MCF 10A (cell line): ENCODE measurements around the gene ERVFRD-1. TPM values are rescaled to one million over a fixed set of nuclear protein-coding genes. Genes with fewer than 3 reads are reported as not detected.
A peak's percentile ranks its signal among the peaks of the same experiment; 100 is the strongest.
"Not testable (repeated sequence)": the region's sequence is repeated elsewhere in the genome, so short reads cannot be mapped to it uniquely, and the experiment has no call there.

Experiments
- BruUV-seq: library from RNA; stranded (reverse); fragments of 400-500 nt; replicated peaks from 2 replicates; lab custom pipeline; 2021; lab: Mats Ljungman, UMichigan
- CTCF ChIA-PET: fragments of 300-600 bp; sonication (Branson Sonifier 250); formaldehyde crosslinking; extraction: SDS; loops from one replicate; lab custom pipeline; 2021; ENCODE audit warnings: antibody characterized with exemption, inconsistent platforms; lab: Yijun Ruan, JAX
- POLR2A ChIA-PET: fragments of 300-600, 350-650 bp; sonication (Branson Sonifier 250); formaldehyde crosslinking; extraction: SDS; loops from one replicate; lab custom pipeline; 2020; ENCODE audit warnings: antibody characterized with exemption, inconsistent platforms; lab: Yijun Ruan, JAX
- DNase-seq: peaks from one replicate; pipeline ENCODE4 v3.0.0-alpha.2; 2018; ENCODE audit not compliant: unreplicated experiment
- H3K27ac Mint-ChIP-seq: one replicate; pipeline ENCODE4 v1.8.0; 2022; ENCODE audit warnings: mild to moderate bottlenecking, low read depth, mixed read lengths; ENCODE audit not compliant: unreplicated experiment
- H3K27me3 Mint-ChIP-seq: one replicate; pipeline ENCODE4 v1.8.0; 2022; ENCODE audit warnings: mixed read lengths; ENCODE audit not compliant: insufficient read depth, unreplicated experiment
- H3K36me3 Mint-ChIP-seq: one replicate; pipeline ENCODE4 v1.8.0; 2022; ENCODE audit warnings: mild to moderate bottlenecking, moderate library complexity, mixed read lengths; ENCODE audit not compliant: insufficient read depth, unreplicated experiment
- H3K4me1 Mint-ChIP-seq: one replicate; pipeline ENCODE4 v1.8.0; 2022; ENCODE audit warnings: mixed read lengths; ENCODE audit not compliant: insufficient read depth, unreplicated experiment
- H3K4me3 Mint-ChIP-seq: one replicate; pipeline ENCODE4 v1.8.0; 2022; ENCODE audit warnings: mild to moderate bottlenecking, moderate library complexity, mixed read lengths; ENCODE audit not compliant: unreplicated experiment
- H3K9me3 Mint-ChIP-seq: one replicate; pipeline ENCODE4 v1.8.0; 2022; ENCODE audit warnings: mixed read lengths; ENCODE audit not compliant: unreplicated experiment
- intact Hi-C: fragments of 100-400 bp; cut with micrococcal nuclease; formaldehyde crosslinking; loops from 2 replicates; pipeline ENCODE4 v1.14.1; 2022
- total RNA-seq: library from RNA; stranded (reverse); gene quantifications from 2 replicates; pipeline ENCODE4 v1.2.3, GENCODE V29; 2022
- TF ChIP-seq, protein P1 (sequence below): fragments of 200-600 bp; IDR thresholded peaks from one replicate; pipeline ENCODE4 v1.8.0; 2022; ENCODE audit warnings: antibody characterized with exemption, mild to moderate bottlenecking; ENCODE audit not compliant: unreplicated experiment

ERVFRD-1 gene
- total RNA-seq, 1 experiment from 2014 or later: not detected

GRCh38 chr6:11093626-11094410 lies 17.7 kb downstream of the ERVFRD-1 start, which contains the start of gene SMIM13:
SMIM13 (plus strand) TSS chr6:11093834; CDS start chr6:11094314, 480 bp downstream.
- no TSS peak for BruUV-seq
- H3K4me1 Mint-ChIP-seq: peaks cover 11% of the 10 kb centered on the region
- TF ChIP-seq, protein P1, sequence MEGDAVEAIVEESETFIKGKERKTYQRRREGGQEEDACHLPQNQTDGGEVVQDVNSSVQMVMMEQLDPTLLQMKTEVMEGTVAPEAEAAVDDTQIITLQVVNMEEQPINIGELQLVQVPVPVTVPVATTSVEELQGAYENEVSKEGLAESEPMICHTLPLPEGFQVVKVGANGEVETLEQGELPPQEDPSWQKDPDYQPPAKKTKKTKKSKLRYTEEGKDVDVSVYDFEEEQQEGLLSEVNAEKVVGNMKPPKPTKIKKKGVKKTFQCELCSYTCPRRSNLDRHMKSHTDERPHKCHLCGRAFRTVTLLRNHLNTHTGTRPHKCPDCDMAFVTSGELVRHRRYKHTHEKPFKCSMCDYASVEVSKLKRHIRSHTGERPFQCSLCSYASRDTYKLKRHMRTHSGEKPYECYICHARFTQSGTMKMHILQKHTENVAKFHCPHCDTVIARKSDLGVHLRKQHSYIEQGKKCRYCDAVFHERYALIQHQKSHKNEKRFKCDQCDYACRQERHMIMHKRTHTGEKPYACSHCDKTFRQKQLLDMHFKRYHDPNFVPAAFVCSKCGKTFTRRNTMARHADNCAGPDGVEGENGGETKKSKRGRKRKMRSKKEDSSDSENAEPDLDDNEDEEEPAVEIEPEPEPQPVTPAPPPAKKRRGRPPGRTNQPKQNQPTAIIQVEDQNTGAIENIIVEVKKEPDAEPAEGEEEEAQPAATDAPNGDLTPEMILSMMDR: peak; percentile 51
- H3K9me3 Mint-ChIP-seq: no peaks in the 10 kb centered on the region
- H3K36me3 Mint-ChIP-seq: no peaks in the 10 kb centered on the region
- intact Hi-C loops: loop anchor here (1.0 to 10.0 kb wide), 5 partner anchors 45 to 481 kb away; partner anchors contain the start of gene NEDD9
- peak within 1 kb of the TSS; percentile 71 for H3K27ac Mint-ChIP-seq
- peak; percentile 97 for DNase-seq
- ChIA-PET POLR2A (interaction anchor here (0.6 to 3.2 kb wide), 24 partner anchors 9 to 479 kb away, joined by 3 to 31 read pairs (median 4); no protein-coding TSS in a partner anchor), CTCF (interaction anchor here (0.8 to 1.5 kb wide), 5 partner anchors 10 to 402 kb away, joined by 3 to 7 read pairs (median 3); no protein-coding TSS in a partner anchor)
- peak within 1 kb of the TSS; percentile 96 for H3K4me3 Mint-ChIP-seq
- H3K27me3 Mint-ChIP-seq: no peaks in the 10 kb centered on the region

DNA sequence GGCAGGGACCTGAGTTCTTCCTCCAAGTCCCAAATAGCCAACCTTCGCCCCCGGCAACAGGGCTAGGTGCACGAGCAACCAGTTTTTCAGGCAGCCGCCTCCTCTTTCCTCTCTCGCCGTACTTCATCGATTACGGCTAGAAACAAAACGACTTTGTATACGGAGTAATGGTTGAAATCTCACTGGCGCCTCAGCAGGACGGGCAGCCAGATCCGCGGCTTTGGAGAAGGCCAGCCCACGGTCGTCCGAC lies 18.2 kb downstream of the ERVFRD-1 start:
- no peak for DNase-seq
- BruUV-seq: no TSS peak
- Mint-ChIP-seq H3K27ac (peak overlapping the region; percentile 54), H3K9me3 (no peaks in the 10 kb centered on the region), H3K4me1 (peaks cover 11% of the 10 kb centered on the region), H3K36me3 (no peaks in the 10 kb centered on the region), H3K27me3 (no peaks in the 10 kb centered on the region), H3K4me3 (peak overlapping the region; percentile 96)
- POLR2A ChIA-PET: interaction anchor here (0.6 to 2.4 kb wide), 21 partner anchors 9 to 480 kb away, joined by 3 to 18 read pairs (median 3); no protein-coding TSS in a partner anchor
- CTCF ChIA-PET: interaction anchor here (0.8 to 1.5 kb wide), 5 partner anchors 10 to 403 kb away, joined by 3 to 7 read pairs (median 3); no protein-coding TSS in a partner anchor
- intact Hi-C loops: loop anchor here (1.0 to 10.0 kb wide), 3 partner anchors 51 to 482 kb away; partner anchors contain the start of gene NEDD9
- TF ChIP-seq, protein P1: no peak

DNA sequence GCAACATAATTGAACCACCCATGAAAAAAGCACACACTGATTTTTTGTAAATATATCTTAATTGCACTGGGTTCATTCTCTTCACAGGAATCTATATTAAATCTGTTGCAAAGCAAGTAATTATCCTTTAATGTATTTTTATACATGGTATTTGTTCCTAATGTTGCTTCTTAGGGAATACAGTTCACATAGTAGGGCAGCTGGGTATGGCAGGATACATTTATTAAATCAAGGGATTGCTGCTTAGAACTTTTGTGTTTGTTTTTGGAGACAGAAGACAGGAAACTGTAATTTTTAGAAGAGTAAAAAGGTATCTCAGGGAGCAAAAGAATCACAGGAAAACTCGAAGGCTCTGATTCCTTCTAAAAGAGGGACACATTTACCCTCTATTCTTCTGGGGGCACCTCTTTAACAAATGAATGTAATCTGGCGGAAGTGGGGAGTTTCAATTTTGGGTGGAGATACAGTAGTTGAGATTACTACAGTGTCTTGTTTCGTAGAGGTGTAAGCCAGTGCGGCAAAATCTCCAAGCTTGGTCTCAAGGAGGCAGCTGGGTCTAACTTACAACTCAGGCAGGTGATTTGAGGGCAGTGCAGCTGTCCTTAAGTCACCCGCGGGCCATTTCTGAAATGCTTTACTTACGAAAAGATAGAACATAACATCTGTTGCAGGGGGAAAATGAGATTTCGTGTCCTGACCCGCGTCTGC lies 18.7 kb downstream of the ERVFRD-1 start:
- Mint-ChIP-seq H3K27me3 (no peaks in the 10 kb centered on the region), H3K27ac (peak overlapping the region; percentile 54), H3K36me3 (no peaks in the 10 kb centered on the region), H3K4me1 (peaks cover 11% of the 10 kb centered on the region), H3K4me3 (peak overlapping the region; percentile 96), H3K9me3 (no peaks in the 10 kb centered on the region)
- BruUV-seq: TSS peak; percentile 50
- TF ChIP-seq, protein P1: no peak
- ChIA-PET POLR2A (interaction anchor here (0.6 to 2.4 kb wide), 18 partner anchors 8 to 480 kb away, joined by 3 to 18 read pairs (median 4); no protein-coding TSS in a partner anchor), CTCF (interaction anchor here (0.8 to 2.0 kb wide), 6 partner anchors 11 to 483 kb away, joined by 3 to 7 read pairs (median 4); no protein-coding TSS in a partner anchor)
- intact Hi-C loops: loop anchor here (1.0 to 10.0 kb wide), 3 partner anchors 51 to 482 kb away; partner anchors contain the start of gene NEDD9
- DNase-seq: peak; percentile 44

DNA sequence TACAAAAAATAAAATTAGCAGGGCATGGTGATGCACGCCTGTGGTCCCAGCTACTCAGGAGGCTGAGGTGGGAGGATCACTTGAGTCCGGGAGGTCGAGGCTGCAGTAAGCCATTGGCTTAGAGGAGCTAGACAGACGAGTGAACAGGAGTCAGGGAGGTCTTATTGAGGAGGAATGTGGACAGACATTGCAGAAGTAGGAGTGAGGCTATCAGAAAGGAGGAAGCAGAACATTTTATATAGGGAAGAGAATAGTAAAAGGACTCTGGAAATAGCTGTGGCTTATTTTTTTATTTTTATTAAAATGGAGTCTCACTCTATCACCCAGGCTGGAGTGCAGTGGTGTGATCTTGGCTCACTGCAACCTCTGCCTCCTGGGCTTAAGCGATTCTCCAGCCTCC lies 20.4 kb downstream of the ERVFRD-1 start:
- DNase-seq, H3K36me3 Mint-ChIP-seq, H3K4me3 Mint-ChIP-seq, H3K27ac Mint-ChIP-seq, H3K27me3 Mint-ChIP-seq, H3K4me1 Mint-ChIP-seq, H3K9me3 Mint-ChIP-seq, BruUV-seq: not testable (repeated sequence)
- ChIA-PET CTCF (interaction anchor here (0.7 to 4.8 kb wide), 4 partner anchors 10 to 485 kb away, joined by 3 to 19 read pairs (median 4); no protein-coding TSS in a partner anchor), POLR2A (interaction anchor here (0.6 to 0.8 kb wide), 3 partner anchors 25 to 1197 kb away, joined by 3 read pairs; no protein-coding TSS in a partner anchor)
- intact Hi-C loops: loop anchor here (5.0 to 10.0 kb wide), 2 partner anchors 141 to 484 kb away; partner anchors contain the start of gene NEDD9
